NOMO-1 (cell line): ENCODE results near the gene HDAC9.

Source experiments
- DNase-seq, 2 experiments: peaks; one replicate each; lab custom pipeline; 2025; ENCODE audit not compliant: unreplicated experiment in 2 of 2; lab: John Stamatoyannopoulos, UW

HDAC9 gene

DNA sequence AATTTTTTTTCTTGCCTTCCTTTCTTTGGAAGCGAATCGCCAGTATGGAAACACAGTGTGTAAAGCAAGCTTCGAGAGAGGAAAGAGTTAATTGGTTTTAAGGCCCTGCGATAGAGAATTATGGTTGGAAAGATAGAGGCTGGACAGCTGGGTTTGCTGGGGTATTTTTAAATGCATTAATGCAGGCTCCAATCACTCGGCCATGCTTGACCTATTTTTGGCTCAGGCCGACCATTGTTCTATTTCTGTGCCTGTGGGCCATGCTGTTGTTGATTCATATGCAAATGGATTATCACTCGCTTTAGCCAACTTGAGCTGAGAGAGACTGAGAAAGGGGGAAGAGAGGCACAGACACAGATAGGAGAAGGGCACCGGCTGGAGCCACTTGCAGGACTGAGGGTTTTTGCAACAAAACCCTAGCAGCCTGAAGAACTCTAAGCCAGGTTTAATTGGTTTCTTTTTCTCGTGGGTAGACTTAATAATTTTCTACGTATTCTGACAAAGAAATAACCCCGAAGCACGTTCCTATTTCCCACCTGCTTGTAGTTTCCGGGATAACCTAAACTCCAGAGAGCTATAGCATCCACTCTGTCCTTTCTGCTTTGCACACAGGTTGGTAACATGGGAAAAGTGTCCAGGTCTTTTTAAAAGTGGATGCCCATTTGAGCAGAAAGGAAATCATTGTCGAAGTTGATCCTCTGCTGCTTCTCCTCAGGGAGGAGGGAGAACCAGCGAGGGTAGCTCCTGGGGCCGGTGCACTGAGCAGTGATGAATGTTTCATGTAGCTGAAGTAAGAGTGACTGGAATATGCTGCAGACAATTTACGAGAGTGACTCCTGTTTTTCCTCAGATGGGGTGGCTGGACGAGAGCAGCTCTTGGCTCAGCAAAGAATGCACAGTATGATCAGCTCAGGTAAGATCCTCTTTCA is at the start of gene HDAC9:
Gene HDAC9 (plus strand): TSS at position 338 of the 929 bp plus-strand sequence. CDS start 554 bp downstream, at position 892.
- DNase-seq = peak; percentile 59 to 68

DNA sequence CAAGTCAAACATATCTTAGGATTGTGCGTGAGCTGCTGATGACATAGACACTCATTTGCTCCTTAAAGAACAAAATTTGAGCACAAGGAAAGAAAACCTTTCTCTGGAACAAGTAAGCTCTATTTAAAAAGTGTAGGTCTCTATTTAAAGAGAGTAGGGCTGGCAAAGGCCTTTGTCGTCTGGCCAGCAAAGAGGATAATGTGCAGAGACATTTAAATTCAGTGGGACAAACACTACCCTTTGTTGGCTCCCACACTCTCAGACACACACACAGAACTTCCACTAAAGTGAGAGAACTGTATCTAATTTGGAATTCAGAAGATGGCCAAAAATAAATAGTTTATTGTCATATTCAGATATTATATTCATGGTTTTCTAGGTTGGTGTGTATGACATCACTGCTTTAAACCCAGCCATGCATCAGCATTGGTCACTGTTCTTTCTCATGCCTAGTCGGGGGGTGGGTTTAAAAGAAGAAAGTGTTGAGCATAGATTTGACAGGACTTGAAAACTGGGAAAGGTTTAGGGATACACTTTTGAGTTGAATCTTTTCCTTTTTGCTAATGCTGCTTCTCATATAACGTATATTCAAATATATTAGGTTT is 49.5 kb upstream of the HDAC9 start:
- DNase-seq = no peak

DNA sequence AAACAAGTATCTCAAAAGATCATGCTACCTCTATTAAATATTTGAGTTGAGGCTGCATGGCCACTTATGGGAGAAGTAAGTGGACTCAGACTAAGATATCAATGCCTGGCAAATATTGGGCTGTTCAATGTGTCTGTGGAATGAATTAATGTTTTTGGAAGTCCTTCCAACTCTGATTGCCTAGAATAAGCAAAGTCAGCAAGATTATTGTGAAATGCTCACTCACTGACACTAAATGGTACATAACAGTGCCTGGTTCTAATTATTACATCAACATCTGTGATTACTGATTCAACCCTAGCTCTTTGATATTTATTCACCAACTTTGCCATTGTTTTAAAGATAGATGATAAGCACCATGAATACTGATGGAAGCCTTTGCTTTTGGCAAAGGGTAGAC is 45.5 kb upstream of the HDAC9 start:
- no peak for DNase-seq

DNA sequence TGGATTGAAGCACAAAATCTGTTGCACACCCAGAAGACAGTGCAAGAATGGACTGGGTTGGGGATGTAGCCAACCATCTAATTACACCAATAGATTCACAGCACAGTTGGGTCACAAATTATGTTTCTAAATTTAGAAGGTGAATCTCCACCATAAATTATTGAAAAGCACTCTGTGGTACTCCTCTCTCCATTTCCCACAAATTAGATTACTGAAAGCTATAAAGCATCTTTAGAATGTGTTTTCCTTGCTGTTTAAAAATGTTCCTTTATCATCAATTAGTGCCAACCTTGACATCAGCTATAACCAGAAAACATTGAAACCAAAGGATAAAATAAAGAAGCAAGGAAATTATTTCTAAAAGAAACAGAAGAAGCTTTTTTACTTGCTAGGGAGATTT is 39.9 kb upstream of the HDAC9 start:
- DNase-seq = no peak

DNA sequence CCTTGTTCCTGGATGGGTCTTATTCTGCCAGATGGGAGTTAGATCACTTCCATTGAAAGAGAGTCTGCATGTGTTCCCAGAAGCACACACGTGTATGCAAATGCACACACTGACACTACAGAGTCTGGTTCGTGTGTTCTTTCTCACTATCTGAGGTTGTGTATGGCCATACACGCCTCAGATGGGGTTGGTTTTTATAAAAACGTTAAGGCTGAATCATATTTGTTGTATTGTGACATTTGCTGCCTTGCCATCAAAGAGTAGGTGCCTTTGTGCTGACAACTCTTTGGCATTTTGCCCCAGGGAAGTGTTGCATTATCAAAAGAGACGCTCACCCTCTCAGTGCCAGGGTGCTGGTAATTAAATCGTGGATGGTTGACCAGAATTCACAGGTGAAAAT is 37.7 kb upstream of the HDAC9 start:
- DNase-seq = no peak

DNA sequence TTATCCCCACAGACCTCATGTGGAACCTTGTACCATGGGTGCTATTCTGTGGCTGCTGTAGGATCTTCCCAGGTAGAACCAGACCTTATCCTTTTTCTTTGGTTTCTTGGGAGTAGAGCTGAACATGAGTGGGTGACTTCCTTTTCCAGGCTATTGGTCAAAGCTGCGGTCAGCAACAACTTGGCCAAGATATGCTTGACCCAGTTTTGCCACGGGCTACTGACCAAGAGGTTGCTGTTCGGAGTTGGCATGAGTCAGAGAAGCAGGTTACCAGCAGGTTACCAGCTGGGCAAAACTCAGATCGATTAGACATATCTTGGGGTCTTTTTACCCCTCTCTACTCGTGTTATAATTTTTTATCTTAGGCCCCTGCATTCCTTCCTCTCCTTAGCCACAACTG is 36.7 kb upstream of the HDAC9 start:
- no peak for DNase-seq

DNA sequence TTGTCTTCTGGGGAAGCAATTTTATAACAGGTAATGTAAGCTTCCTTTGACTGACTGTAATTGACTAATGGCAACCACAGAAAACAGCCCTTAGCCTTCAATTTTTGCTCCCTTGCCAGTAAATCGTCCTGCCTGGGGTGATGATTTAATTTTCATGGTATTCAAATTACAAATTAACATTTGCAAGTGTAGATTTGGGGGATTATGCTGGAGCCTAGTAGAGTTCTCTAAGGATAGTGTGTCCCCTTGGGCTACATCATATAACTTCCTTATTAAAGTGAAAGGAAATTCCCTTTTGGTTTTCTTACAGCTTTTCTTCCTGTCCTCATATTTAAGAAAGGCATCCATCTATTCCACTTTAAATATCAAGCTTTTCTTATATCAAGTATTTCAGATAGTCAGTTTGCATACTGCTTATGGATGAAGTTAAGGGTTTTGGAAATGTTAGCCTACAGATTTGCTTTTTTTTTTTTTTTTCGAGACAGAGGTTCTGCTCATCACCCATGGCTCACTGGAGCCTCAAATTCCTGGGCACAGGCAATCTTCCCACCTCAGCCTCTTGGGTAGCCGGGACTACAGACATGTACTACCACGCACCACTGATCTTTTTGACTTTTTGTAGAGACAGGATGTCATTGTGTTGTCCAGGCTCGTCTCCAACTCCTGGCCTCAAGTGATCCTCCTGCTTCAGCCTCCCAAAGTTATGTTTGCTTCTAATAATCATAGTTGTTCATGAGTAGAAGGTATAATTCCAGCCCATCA is 35.9 kb upstream of the HDAC9 start:
- DNase-seq = no peak

DNA sequence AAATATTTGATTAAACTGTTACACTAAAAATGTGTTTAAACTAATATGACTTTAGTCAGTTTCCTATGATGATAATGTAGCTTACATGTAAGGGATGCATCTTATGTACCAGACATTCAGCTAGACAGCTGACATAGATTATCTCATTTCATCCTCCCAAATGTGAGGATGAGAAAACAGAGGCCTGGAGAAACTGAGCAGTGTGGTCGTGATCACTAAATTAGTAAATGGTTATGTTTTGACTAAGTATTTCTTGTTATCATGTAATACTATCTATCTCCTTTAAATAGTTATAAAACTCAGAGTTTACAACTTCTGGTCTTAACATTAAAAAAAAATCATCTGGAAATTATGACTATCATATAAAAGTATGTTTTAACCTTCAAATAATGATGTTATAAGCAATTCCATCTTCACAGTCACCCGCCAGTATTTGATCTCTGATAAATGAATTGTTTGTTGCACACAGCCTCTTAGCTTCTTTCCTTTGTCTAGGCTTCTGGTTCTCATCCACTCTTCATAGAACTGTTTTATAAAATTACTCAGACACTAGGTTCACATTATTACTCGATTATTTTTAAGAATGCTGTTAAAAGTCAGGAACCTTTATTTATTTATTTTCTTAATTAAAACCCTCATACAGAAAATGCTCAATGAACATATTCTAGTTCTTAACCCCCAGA is 33.6 kb upstream of the HDAC9 start:
- no peak for DNase-seq

DNA sequence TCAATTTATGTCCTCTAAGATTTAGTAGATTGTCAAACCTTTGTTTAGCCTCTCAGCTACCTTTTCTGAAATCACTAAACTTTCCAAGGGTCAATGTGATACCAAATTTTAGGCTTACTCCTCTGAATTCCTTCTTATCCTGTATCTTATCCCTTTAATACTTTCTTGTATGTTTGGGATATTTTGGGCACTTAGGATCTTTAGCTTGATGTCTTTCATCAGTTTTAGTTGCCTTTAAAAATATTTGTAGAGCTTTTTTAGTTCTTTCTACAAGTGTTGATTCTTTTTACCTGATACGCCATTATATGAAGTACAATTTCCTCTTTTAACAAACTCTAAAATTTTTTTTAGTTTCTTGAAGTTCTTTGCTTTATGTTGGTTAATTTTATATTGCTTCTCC is 30.7 kb upstream of the HDAC9 start:
- DNase-seq = no peak

DNA sequence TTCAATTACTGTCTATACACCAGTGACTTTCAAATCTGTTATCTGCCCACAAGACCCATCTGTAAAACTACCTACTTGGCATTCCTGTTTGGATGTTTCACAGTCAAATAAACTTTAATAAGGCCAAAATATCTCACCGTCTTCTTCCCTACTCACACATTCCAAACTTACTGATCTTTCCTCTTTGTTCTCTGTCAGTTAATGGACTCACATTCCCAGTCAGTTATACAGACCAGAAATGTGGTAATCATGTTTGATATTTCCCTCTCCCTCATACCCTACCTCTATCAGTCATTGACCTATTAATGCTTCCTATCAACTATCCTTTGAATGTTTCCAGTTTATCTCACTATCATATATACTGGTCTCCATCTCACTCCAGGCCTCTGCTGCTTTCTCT is 28.5 kb upstream of the HDAC9 start:
- no peak for DNase-seq

DNA sequence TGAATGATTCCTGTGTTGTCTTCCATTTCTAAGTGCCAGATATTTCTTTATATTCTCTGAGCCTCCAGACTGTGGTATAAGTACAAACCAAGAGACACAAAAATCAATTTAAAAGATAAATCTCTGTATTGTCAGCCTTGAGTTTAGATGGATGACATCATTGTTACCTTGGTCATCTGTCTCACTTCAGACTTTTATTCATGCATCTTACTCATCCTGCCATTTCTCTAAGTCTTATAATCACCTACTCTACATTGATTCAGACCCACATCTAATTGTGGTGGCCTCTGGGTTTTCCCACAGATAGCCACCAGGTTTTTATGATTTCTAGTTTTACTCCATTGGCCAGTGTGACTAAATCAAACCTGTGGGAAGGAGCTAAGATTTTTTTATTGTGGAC is 26.8 kb upstream of the HDAC9 start:
- no peak for DNase-seq

DNA sequence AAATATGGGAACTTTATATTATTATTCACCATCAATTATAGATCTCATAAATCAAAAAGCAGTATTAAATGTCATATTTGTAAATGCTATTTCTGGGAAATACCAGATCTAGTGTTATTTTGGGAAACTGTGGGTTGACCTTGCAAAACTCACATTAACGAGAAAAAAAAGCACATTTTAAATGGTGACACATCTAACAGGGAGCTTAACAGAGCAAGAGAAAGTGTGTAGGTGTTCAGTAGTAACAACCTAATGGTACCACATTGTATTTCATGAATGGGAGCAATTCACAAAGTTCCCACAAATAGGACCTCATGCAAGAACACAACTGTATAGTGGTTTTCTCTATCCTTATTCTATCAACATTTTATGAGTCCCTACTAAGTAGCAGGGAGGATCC is 26.2 kb upstream of the HDAC9 start:
- DNase-seq = no peak

DNA sequence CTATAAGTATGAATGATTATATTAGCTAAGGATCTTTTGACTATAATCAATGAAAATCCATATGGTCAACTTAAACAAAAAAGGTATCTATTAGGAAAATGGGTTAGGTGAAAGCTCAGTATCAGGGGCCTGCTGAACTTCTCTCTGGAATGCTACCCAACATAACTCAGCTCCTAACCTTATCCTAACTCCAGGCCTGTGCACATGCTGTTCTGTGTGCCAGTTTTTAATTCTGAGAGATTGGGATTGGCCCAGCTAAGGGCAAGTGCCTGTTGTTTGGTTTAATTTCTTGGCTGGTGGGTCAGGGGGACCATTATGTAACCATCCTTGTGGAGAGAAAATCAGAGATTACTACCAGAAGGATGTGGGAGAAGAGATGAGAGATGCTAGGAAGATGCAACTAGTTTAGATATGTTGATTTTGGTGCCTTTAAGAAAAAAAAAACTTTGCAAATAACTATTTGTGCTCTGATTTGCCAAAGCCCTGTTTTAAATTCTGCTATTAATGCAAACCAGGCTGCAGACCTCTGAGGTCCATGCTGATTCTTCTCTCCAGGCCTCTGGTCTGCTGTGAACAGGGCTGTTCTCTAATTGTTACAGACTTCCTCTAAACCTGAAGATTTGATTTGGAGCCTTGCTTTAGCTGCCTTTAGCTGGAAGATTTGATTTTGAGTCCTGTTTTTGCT is 23.9 kb upstream of the HDAC9 start:
- DNase-seq = no peak

DNA sequence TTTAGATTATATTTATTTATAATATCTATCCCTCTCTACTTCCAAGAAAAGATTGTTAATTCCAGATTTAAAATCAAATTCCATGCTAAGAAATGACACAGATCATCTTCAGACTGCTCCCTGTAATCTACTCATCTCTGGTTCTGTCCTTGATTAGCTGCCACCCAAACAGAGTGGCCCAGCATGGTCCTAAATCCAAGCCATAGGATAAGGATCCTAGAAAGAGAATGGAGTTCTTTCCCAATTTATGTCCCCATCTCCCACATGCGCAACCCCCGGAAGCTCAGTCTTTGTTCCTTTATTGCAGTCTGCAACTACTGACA is 23.4 kb upstream of the HDAC9 start:
- DNase-seq = no peak

DNA sequence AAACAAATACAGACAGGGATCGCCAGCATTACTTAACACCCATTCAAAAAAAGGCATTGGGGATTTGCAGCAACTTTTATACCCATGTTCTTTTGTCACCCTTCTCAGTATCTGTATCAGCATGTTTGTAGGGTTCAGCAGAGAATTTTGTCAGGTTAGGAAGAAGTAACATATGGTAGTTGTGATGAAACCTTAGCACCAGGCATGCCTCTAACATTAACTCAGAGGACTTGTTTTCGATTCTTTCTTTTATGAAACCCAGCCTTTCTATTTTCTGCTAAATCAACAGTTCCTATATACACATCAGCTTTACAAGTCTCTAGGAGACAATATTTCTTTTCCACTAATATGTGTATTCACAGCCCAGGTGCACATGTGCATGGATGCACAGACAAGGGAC is 22.4 kb upstream of the HDAC9 start:
- DNase-seq = no peak

DNA sequence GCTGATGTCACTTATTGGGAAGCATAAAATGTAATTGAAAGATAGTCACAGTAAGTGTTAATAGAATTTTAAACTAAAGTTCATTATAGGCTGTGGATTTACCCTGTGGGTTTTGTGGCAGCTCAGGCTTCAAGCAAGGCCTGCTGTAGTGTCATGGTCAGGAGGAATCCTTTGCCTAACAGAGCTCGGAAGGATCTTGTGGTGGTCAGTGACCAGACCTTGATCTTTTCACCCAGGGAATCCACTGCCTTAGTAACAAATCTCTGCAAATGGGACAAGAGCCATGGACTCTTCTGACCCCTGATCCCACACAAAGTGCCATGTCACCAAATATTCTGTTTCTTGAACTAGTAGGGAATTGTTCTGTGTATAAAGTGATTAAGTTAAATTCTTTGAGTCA is 20.6 kb upstream of the HDAC9 start:
- no peak for DNase-seq

DNA sequence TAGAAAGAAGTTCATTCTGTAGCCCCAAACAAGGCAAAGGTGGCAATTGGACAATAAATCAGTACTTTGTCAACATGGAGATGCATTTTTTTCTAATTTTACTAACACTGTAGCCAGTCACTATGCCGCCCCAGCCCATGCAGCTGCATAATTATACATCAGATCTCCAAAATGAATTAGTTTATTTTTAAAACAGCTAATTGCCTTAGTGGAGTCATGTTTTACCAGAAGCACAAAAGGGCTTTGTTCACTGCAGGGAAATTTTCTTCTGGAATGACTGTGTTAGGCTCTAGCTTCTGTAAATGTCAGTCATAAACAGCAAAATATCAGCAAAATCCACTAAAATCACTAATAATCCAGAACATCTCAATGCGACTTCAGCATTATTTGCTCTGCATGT is 20.1 kb upstream of the HDAC9 start:
- no peak for DNase-seq

DNA sequence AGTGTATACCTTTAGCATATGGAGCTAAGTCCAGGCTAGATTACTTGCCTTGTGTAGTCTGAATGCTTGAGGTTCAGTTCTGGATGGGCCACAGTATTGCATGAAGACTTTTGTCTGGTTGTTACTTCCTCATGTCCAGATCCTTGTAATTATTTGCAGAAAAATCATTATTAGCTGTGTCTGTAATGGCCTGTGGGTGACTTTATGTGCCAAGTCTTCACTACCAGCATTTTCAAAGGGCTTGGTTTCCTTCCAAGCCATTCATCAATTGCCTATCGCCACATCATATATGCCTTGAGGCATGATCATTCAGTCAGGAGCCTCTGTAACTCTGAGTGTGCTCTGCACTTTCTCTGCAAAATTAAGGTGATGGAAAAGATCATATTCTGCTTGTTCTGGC is 13.8 kb upstream of the HDAC9 start:
- no peak for DNase-seq

DNA sequence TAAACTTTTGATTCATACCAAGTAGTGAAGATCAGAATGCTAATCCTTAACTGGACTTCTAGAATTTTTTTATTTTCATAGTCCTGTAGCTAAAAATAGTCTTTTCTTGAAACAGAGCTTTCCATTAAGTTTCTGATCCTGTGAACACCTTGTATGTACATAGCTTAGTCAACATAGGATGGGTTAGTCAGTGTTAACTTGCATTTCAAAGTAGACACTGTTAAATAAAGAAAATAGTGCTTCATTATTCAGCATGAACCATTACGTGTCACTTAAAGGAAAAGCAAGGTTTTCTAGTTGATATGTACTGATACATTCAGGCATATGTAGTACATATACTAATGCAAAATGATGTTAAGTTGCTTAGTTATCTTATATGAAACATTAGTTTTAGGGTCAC is 7.5 kb upstream of the HDAC9 start:
- no peak for DNase-seq

DNA sequence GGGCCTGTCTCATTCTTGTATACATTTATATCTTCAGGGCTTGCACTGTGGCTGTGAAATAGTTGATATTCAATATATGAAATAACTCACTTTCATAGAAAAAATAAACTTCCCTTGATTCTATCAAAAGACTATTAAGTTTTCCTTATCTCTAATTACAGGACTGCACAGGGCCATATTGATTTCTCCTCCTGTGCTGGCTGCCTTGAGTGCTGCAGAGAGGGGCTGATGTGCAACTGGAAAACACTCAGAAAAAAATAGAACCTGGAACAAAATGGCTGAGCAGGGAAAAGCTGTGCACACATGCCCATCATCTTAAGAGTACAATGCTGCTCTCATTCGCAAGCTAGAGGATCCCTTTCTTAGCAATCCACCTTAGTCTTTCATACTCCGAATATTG is 5.9 kb upstream of the HDAC9 start:
- no peak for DNase-seq

DNA sequence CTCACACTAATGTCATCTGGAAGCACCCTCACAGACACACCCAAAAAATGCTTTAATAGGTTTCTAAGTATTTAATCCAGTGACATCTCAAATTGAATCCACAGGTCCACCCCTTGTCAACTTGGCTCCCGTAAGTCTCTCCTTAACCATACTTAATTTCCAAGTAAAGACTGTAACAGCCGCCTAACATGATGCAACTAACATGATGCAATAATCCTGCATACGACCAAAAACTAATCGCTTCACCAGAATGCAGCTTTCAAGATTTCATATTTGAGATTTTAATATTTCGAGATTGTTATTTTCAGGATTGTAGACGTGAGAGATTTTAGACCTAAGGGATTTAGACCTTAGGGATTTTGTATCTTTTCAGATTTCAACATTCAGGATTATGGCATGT is 3.7 kb upstream of the HDAC9 start:
- peak; percentile 43 to 48 for DNase-seq
